DOHH2 (cell line): Measurements from ENCODE around the gene NUP62.
"Not testable (repeated sequence)": the region's sequence is repeated elsewhere in the genome, so short reads cannot be mapped to it uniquely, and the experiment has no call there.

Experiments used
- H3F3A ChIP-seq: fragments of 200-600 bp; sonication (generic), shearing (Covaris generic); 2 replicates; pipeline ENCODE4 v1.6.0; 2016; ENCODE audit warnings: antibody characterized with exemption, mild to moderate bottlenecking; ENCODE audit not compliant: control insufficient read depth, insufficient read depth
- H3K27ac ChIP-seq: fragments of 200-600 bp; sonication (generic); 2 replicates; pipeline ENCODE4 v1.5.1; 2014; ENCODE audit warnings: low read depth, mild to moderate bottlenecking, low read length, moderate library complexity
- H3K27me3 ChIP-seq: fragments of 200-600 bp; sonication (generic); 2 replicates; pipeline ENCODE4 v1.6.1; 2014; ENCODE audit warnings: mild to moderate bottlenecking, low read length, mixed read lengths; ENCODE audit not compliant: control insufficient read depth
- H3K36me3 ChIP-seq: fragments of 200-600 bp; sonication (generic); 2 replicates; pipeline ENCODE4 v1.6.1; 2014; ENCODE audit warnings: mild to moderate bottlenecking, low read length, moderate library complexity, mixed read lengths; ENCODE audit not compliant: control insufficient read depth
- H3K4me1 ChIP-seq: fragments of 200-600 bp; sonication (generic); 2 replicates; pipeline ENCODE4 v1.6.1; 2014; ENCODE audit warnings: mild to moderate bottlenecking, low read length, mixed read lengths; ENCODE audit not compliant: control insufficient read depth
- H3K4me2 ChIP-seq: fragments of 200-600 bp; sonication (generic); 2 replicates; pipeline ENCODE4 v1.6.0; 2014; ENCODE audit warnings: mild to moderate bottlenecking, low read length, moderate library complexity
- H3K4me3 ChIP-seq: fragments of 200-600 bp; sonication (generic); 2 replicates; pipeline ENCODE4 v1.5.1; 2014; ENCODE audit warnings: mild to moderate bottlenecking, low read length, mixed read lengths
- H3K79me2 ChIP-seq: fragments of 200-600 bp; sonication (generic); 2 replicates; pipeline ENCODE4 v1.6.1; 2014; ENCODE audit warnings: mild to moderate bottlenecking, low read length, mixed read lengths; ENCODE audit not compliant: control insufficient read depth
- H3K9me2 ChIP-seq: fragments of 200-600 bp; sonication (generic); replicated peaks from 2 replicates; pipeline ENCODE4 v1.6.1; 2014; ENCODE audit warnings: mild to moderate bottlenecking, low read length, mixed read lengths; ENCODE audit not compliant: control insufficient read depth
- H3K9me3 ChIP-seq: fragments of 200-600 bp; sonication (generic); 2 replicates; pipeline ENCODE4 v1.6.1; 2014; ENCODE audit warnings: antibody characterized with exemption, low read length, mixed read lengths; ENCODE audit not compliant: control insufficient read depth, insufficient read depth
- H4K20me1 ChIP-seq: fragments of 200-600 bp; sonication (generic); 2 replicates; pipeline ENCODE4 v1.6.0; 2014; ENCODE audit warnings: low read depth, mild to moderate bottlenecking, antibody characterized with exemption, low read length, moderate library complexity; ENCODE audit not compliant: control insufficient read depth, insufficient read depth
- EZH2phosphoT487 ChIP-seq: fragments of 200-600 bp; sonication (generic); IDR thresholded peaks from 2 replicates; pipeline ENCODE4 v1.6.1; 2017; ENCODE audit warnings: borderline replicate concordance, mild to moderate bottlenecking, antibody characterized with exemption, low read length, moderate library complexity, mixed read lengths
- TF ChIP-seq, protein P1 (sequence below): fragments of 200-600 bp; sonication (generic); IDR thresholded peaks from one replicate; pipeline ENCODE4 v1.5.1; 2014; ENCODE audit warnings: antibody characterized with exemption, mild to moderate bottlenecking, low read depth, low read length; ENCODE audit not compliant: poor library complexity, severe bottlenecking

The NUP62 gene

DNA sequence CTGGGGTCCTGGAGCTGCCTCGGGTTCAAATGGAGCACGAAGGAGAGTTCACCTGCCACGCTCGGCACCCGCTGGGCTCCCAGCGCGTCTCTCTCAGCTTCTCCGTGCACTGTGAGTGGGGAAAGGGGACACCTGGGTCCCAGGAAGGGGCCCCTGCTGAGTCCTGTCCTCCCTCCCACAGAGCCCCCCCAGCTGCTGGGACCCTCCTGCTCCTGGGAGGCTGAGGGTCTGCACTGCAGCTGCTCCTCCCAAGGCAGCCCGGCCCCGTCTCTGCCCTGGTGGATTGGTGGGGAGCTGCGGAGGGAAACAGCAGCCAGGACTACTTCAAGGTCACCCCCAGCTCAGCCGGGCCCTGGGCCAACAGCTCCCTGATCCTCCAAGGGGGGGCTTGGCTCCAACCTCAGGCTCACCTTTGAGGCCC is 42.7 kb upstream of the NUP62 start:
- Histone ChIP-seq H3F3A (no peaks in the 10 kb centered on the region), H3K9me3 (no peaks in the 10 kb centered on the region), H3K27ac (no peak overlapping the region), H3K4me1 (no peaks in the 10 kb centered on the region), H3K4me2 (no peak overlapping the region), H3K79me2 (no peaks in the 10 kb centered on the region), H3K4me3 (no peak overlapping the region), H3K9me2 (no peaks in the 10 kb centered on the region), H3K27me3 (no peaks in the 10 kb centered on the region), H4K20me1 (no peaks in the 10 kb centered on the region), H3K36me3 (no peaks in the 10 kb centered on the region)
- TF ChIP-seq, protein P1, sequence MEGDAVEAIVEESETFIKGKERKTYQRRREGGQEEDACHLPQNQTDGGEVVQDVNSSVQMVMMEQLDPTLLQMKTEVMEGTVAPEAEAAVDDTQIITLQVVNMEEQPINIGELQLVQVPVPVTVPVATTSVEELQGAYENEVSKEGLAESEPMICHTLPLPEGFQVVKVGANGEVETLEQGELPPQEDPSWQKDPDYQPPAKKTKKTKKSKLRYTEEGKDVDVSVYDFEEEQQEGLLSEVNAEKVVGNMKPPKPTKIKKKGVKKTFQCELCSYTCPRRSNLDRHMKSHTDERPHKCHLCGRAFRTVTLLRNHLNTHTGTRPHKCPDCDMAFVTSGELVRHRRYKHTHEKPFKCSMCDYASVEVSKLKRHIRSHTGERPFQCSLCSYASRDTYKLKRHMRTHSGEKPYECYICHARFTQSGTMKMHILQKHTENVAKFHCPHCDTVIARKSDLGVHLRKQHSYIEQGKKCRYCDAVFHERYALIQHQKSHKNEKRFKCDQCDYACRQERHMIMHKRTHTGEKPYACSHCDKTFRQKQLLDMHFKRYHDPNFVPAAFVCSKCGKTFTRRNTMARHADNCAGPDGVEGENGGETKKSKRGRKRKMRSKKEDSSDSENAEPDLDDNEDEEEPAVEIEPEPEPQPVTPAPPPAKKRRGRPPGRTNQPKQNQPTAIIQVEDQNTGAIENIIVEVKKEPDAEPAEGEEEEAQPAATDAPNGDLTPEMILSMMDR = no peak
- no peak for TF ChIP-seq EZH2phosphoT487

DNA sequence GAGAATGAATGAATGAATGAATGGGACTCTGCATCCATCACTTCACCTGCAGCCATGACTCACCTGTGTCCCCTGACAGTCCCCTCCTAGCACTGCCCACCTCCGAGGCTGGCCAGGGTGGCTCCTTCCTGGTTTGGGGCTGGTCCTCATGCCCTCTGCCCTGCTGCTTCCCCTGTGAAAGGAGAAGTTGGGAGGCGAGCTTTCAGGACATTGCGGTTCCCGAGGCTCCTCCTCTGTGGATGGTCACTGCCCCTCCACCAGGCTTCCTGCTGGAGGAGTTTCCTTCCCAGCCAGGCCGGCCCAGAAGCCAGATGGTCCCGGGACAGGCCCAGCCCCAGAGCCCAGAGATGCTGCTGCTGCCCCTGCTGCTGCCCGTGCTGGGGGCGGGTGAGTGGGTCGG is 40.1 kb upstream of the NUP62 start:
- H3K79me2 ChIP-seq = not testable (repeated sequence)

DNA sequence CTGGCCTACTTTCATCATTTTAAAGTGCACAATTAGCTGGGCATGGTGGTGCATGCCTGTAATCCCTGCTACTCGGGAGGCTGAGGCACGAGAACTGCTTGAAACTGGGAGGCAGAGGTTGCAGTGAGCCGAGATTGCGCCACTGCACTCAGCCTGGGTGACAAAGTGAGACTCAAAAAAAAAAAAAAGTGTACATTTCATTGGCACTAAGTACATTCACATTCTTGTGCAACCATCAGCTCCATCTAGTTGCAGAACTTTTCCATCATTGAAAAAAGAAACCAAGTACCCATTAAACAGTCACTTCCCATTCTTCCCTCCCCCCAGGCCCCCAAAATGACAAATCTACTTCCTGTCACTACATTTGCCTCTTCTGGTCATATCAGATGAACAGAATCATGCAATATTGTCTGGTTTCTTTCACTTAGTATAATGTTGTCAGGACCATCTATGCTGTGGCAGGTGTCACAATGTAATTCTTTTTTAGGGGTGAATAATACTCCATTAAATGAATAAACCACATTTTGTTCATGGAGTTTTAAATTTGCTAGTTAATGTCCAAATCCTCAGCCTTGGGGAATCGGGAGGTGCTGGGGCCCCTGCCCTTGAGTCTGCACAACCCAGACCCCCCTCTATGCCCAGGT is 39.1 kb upstream of the NUP62 start:
- TF ChIP-seq EZH2phosphoT487 = no peak
- TF ChIP-seq, protein P1 = no peak
- H3F3A ChIP-seq = no peaks in the 10 kb centered on the region
- H3K4me3 ChIP-seq = no peak overlapping the region

More for the DNA sequence above, 40.1 kb upstream of the NUP62 start:
- not testable (repeated sequence) for H3K27me3 ChIP-seq, H3K4me3 ChIP-seq, H3K4me2 ChIP-seq, H3K9me3 ChIP-seq, H3K27ac ChIP-seq, H3K4me1 ChIP-seq, H4K20me1 ChIP-seq, H3K36me3 ChIP-seq, H3F3A ChIP-seq, H3K9me2 ChIP-seq

DNA sequence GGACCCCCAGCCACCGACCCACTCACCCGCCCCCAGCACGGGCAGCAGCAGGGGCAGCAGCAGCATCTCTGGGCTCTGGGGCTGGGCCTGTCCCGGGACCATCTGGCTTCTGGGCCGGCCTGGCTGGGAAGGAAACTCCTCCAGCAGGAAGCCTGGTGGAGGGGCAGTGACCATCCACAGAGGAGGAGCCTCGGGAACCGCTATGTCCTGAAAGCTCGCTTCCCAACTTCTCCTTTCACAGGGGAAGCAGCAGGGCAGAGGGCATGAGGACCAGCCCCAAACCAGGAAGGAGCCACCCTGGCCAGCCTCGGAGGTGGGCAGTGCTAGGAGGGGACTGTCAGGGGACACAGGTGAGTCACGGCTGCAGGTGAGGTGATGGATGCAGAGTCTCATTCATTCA is 31.7 kb upstream of the NUP62 start, which contains the start of gene SIGLEC11:
TSS of gene SIGLEC11 (minus strand) at position 193 of the 400 bp plus-strand sequence. CDS start at position 102, 91 bp downstream.
- not testable (repeated sequence) for H3K4me3 ChIP-seq, H3K27ac ChIP-seq, H3K9me2 ChIP-seq, H3K4me1 ChIP-seq, H3K79me2 ChIP-seq, H3K36me3 ChIP-seq, H3K9me3 ChIP-seq, H4K20me1 ChIP-seq, H3F3A ChIP-seq, H3K27me3 ChIP-seq, H3K4me2 ChIP-seq

More for the DNA sequence above, 39.1 kb upstream of the NUP62 start:
- no peaks in the 10 kb centered on the region for H4K20me1 ChIP-seq
- no peak overlapping the region for H3K27ac ChIP-seq
- no peaks in the 10 kb centered on the region for H3K36me3 ChIP-seq
- H3K79me2 ChIP-seq = no peaks in the 10 kb centered on the region
- H3K4me2 ChIP-seq = no peak overlapping the region
- H3K4me1 ChIP-seq = no peaks in the 10 kb centered on the region
- no peaks in the 10 kb centered on the region for H3K9me3 ChIP-seq
- no peaks in the 10 kb centered on the region for H3K9me2 ChIP-seq
- no peaks in the 10 kb centered on the region for H3K27me3 ChIP-seq

DNA sequence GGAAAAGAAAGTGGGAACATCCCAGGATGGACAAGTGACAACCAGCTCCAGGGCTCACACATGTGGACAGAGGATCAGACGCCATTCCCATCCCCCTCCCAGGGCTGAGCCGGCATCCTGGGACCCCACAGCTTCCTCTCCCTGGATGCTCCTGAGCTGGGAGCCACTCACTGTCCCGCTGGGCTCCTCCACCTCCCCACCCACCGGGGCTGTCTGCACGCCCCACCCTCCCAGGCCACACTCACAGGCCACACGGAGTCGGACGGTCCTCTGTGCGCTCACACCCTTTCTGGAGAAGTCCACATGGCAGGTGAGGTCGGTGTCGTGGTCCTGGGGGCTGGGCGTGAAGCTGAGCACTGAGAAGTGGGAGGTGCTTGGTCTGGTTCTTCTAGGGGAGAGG is 30.6 kb upstream of the NUP62 start:
- not testable (repeated sequence) for H4K20me1 ChIP-seq, H3K27me3 ChIP-seq, H3K36me3 ChIP-seq, H3F3A ChIP-seq, H3K9me2 ChIP-seq, H3K27ac ChIP-seq, H3K9me3 ChIP-seq, H3K4me2 ChIP-seq, H3K4me1 ChIP-seq, H3K79me2 ChIP-seq, H3K4me3 ChIP-seq

DNA sequence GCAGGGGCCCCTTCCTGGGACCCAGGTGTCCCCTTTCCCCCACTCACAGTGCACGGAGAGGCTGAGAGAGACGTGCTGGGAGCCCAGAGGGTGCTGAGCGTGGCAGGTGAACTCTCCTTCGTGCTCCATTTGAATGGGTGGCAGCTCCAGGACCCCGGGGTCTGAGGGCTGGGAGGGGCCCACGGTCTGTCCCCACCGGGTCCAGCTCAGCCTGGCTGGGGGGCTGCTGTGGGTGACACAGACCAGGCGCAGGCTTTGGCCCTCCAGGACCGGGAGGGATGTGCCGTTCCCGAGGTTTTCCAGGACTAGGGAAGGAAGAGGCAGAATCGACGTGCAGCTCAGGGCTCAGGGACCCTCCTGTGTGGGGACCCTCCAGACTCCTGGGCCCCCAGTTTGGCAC is 29.3 kb upstream of the NUP62 start:
- H3K27me3 ChIP-seq, H3K27ac ChIP-seq, H4K20me1 ChIP-seq, H3K4me2 ChIP-seq, H3K9me3 ChIP-seq, H3F3A ChIP-seq, H3K9me2 ChIP-seq, H3K36me3 ChIP-seq, H3K79me2 ChIP-seq, H3K4me3 ChIP-seq: not testable (repeated sequence)
- H3K4me1 ChIP-seq = peaks cover 11% of the 10 kb centered on the region
